ENCODE data around the gene B3GALT6. TPM values are rescaled to one million over a fixed set of nuclear protein-coding genes. Genes with fewer than 3 reads are reported as not detected.
A peak's percentile ranks its signal among the peaks of the same experiment; 100 is the strongest.

Gene B3GALT6
- total RNA-seq, 1 experiment from 2014 or later: 46.4 TPM

DNA sequence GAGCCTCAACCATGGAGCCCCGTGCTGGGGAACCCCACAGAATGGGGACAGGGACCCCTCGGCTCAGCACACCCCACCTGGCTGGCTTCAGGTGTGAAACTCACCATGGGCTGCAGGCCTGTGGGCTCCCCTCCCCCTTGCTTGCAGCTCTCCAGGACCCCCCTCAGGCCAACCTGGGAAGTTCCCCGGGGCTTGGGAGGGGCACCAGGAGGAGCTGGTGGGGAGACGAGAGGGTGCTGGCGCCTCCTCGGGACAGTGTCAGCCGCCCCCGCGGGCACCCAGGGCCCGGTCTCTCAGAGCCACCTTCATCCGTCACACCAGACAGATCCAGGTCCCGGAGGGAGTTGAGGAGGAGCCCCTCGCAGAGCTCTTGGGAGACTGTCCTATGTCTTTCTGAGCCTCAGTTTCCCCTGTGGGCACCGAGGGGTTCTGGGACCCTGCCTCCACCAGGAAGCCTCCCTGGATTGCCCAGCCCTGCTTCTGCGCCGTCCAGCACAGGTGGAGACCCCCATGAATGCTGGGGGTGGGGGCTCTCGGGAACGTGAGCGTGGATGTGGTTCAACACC lies 25.0 kb upstream of the B3GALT6 start:
- Histone ChIP-seq H3K27ac (ENCODE audit: low read length) (no peak overlapping the region), H3K4me3 (ENCODE audit: low read depth in 2 of 2, low read length in 2 of 2) (peak overlapping the region in 1 of 2 experiments; percentile 38; a peak in 2 of 4 replicates), H3K36me3 (ENCODE audit: control insufficient read depth, insufficient read depth, low read length) (no peaks in the 10 kb centered on the region), H3K27me3 (ENCODE audit: control insufficient read depth, insufficient read depth, low read length) (no peaks in the 10 kb centered on the region), H3K4me1 (ENCODE audit: control insufficient read depth, insufficient read depth, low read length) (peaks cover 11% of the 10 kb centered on the region), H3K9me3 (ENCODE audit: control insufficient read depth, insufficient read depth, low read depth, low read length) (no peaks in the 10 kb centered on the region)
- ATAC-seq: no peak
- DNase-seq (ENCODE audit: low read depth, low spot score): no peak
- TF ChIP-seq, protein P1, sequence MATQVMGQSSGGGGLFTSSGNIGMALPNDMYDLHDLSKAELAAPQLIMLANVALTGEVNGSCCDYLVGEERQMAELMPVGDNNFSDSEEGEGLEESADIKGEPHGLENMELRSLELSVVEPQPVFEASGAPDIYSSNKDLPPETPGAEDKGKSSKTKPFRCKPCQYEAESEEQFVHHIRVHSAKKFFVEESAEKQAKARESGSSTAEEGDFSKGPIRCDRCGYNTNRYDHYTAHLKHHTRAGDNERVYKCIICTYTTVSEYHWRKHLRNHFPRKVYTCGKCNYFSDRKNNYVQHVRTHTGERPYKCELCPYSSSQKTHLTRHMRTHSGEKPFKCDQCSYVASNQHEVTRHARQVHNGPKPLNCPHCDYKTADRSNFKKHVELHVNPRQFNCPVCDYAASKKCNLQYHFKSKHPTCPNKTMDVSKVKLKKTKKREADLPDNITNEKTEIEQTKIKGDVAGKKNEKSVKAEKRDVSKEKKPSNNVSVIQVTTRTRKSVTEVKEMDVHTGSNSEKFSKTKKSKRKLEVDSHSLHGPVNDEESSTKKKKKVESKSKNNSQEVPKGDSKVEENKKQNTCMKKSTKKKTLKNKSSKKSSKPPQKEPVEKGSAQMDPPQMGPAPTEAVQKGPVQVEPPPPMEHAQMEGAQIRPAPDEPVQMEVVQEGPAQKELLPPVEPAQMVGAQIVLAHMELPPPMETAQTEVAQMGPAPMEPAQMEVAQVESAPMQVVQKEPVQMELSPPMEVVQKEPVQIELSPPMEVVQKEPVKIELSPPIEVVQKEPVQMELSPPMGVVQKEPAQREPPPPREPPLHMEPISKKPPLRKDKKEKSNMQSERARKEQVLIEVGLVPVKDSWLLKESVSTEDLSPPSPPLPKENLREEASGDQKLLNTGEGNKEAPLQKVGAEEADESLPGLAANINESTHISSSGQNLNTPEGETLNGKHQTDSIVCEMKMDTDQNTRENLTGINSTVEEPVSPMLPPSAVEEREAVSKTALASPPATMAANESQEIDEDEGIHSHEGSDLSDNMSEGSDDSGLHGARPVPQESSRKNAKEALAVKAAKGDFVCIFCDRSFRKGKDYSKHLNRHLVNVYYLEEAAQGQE (IDR thresholded peaks at IDR 0.05; ENCODE audit: insufficient read depth in 1 of 2, low read depth in 2 of 2, low read length in 1 of 2): no peak
- TF ChIP-seq POLR2AphosphoS5 (IDR thresholded peaks at IDR 0.05; ENCODE audit: low read depth, low read length) (no peak), SIN3A (IDR thresholded peaks at IDR 0.05; ENCODE audit: borderline replicate concordance, insufficient read depth, low read depth, low read length) (no peak), TCF7L2 (IDR thresholded peaks at IDR 0.05; ENCODE audit: low read depth, low read length) (no peak)
- TF ChIP-seq, protein P2, sequence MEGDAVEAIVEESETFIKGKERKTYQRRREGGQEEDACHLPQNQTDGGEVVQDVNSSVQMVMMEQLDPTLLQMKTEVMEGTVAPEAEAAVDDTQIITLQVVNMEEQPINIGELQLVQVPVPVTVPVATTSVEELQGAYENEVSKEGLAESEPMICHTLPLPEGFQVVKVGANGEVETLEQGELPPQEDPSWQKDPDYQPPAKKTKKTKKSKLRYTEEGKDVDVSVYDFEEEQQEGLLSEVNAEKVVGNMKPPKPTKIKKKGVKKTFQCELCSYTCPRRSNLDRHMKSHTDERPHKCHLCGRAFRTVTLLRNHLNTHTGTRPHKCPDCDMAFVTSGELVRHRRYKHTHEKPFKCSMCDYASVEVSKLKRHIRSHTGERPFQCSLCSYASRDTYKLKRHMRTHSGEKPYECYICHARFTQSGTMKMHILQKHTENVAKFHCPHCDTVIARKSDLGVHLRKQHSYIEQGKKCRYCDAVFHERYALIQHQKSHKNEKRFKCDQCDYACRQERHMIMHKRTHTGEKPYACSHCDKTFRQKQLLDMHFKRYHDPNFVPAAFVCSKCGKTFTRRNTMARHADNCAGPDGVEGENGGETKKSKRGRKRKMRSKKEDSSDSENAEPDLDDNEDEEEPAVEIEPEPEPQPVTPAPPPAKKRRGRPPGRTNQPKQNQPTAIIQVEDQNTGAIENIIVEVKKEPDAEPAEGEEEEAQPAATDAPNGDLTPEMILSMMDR (IDR thresholded peaks at IDR 0.05): no peak
- BruUV-seq (replicated peaks): no TSS peak
- ChIA-PET POLR2A (no interaction called here), CTCF (no interaction called here)
- intact Hi-C loops (cut with micrococcal nuclease; ENCODE audit: unreplicated experiment): no loop called here
- in situ Hi-C loops (cut with HindIII; ENCODE audit: low pct_unique_long_range_greater_than_20kb, low sequenced_read_pairs): no loop called here

DNA sequence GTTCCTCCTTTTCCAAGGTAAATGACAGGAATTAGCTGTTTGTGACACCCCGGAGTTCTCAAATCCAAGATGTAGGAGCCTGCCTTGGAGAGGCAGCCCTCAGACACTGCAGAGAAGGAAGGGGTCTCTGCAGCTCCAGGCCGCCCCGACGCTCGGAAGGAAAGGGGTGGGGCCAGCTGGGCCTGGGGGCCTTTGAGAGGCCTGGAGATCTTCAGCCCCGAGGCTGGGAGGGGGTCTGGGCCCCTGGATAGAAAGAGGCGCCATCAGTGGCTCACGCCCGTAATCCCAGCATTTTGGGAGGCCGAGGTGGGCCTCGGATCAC lies 24.5 kb upstream of the B3GALT6 start:
- Histone ChIP-seq H3K9me3 (ENCODE audit: control insufficient read depth, insufficient read depth, low read depth, low read length) (no peaks in the 10 kb centered on the region), H3K27me3 (ENCODE audit: control insufficient read depth, insufficient read depth, low read length) (no peaks in the 10 kb centered on the region), H3K4me1 (ENCODE audit: control insufficient read depth, insufficient read depth, low read length) (peaks cover 11% of the 10 kb centered on the region), H3K27ac (ENCODE audit: low read length) (no peak overlapping the region), H3K36me3 (ENCODE audit: control insufficient read depth, insufficient read depth, low read length) (no peaks in the 10 kb centered on the region), H3K4me3 (ENCODE audit: low read depth in 2 of 2, low read length in 2 of 2) (no peak overlapping the region)
- BruUV-seq (replicated peaks): no TSS peak
- intact Hi-C loops (cut with micrococcal nuclease; ENCODE audit: unreplicated experiment) (no loop called here), in situ Hi-C loops (cut with HindIII; ENCODE audit: low pct_unique_long_range_greater_than_20kb, low sequenced_read_pairs) (no loop called here)
- no peak for ATAC-seq
- TF ChIP-seq POLR2AphosphoS5 (IDR thresholded peaks at IDR 0.05; ENCODE audit: low read depth, low read length): no peak
- TF ChIP-seq, protein P2 (IDR thresholded peaks at IDR 0.05): no peak
- TF ChIP-seq, protein P1 (IDR thresholded peaks at IDR 0.05; ENCODE audit: insufficient read depth in 1 of 2, low read depth in 2 of 2, low read length in 1 of 2): no peak
- TF ChIP-seq SIN3A (IDR thresholded peaks at IDR 0.05; ENCODE audit: borderline replicate concordance, insufficient read depth, low read depth, low read length): no peak
- TF ChIP-seq TCF7L2 (IDR thresholded peaks at IDR 0.05; ENCODE audit: low read depth, low read length): no peak
- no peak for DNase-seq (ENCODE audit: low read depth, low spot score)
- ChIA-PET CTCF (no interaction called here), POLR2A (no interaction called here)

Data from Panc1 (cell line).